Transverse colon (tissue), 4 donors: Measurements from ENCODE around the gene PDIK1L. TPM values are rescaled to one million over a fixed set of nuclear protein-coding genes. Genes with fewer than 3 reads are reported as not detected.

ENCODE experiments used
- DNase-seq: peaks from one replicate; pipeline ENCODE4 v3.0.0-alpha.2; 2019
- H3K27ac ChIP-seq, 4 donors: fragments of 200-600 bp; sonication (generic); 2 replicates each; pipeline ENCODE4 v1.5.1; 2016 to 2018; ENCODE audit warnings: inconsistent platforms in 4 of 4
- H3K27me3 ChIP-seq: fragments of 200-600 bp; sonication (generic); 2 replicates; pipeline ENCODE4 v1.5.1; 2017; ENCODE audit warnings: inconsistent platforms
- H3K36me3 ChIP-seq, 4 donors: fragments of 200-600 bp; sonication (generic); 2 replicates each; pipeline ENCODE4 v1.5.1; 2017 to 2019; ENCODE audit warnings: inconsistent platforms in 4 of 4
- H3K4me1 ChIP-seq, 4 donors: fragments of 200-600 bp; sonication (generic); 2 replicates each; pipeline ENCODE4 v1.5.1; 2017 to 2020; ENCODE audit warnings: inconsistent platforms in 4 of 4
- H3K4me3 ChIP-seq, 4 donors: fragments of 200-600 bp; sonication (generic); 1 replicate in 1 of 4; 2 replicates in 3 of 4; pipeline versions ENCODE4 v1.5.1 to v1.6.1; 2017 to 2019; ENCODE audit warnings: inconsistent platforms in 4 of 4
- H3K9me3 ChIP-seq, 2 donors: fragments of 200-600 bp; sonication (generic); 2 replicates each; pipeline ENCODE4 v1.5.1; 2017 to 2019; ENCODE audit warnings: inconsistent platforms in 2 of 2
- CTCF ChIP-seq, 5 experiments: fragments of 200-600 bp in 3 of 5; fragments of 450-650 bp in 2 of 5; sonication (generic) in 3 of 5; IDR thresholded peaks; 1 replicate in 2 of 5; 2 replicates in 3 of 5; pipeline ENCODE4 v1.5.1; 2016 to 2017; ENCODE audit warnings: antibody characterized with exemption in 5 of 5, inconsistent platforms in 3 of 5, mild to moderate bottlenecking in 2 of 5, moderate library complexity in 1 of 5
- EP300 ChIP-seq: sonication (generic); formaldehyde crosslinking; IDR thresholded peaks from one replicate; pipeline ENCODE4 v1.6.1; 2017; ENCODE audit warnings: antibody characterized with exemption, low read depth
- POLR2A ChIP-seq: fragments of 450-650 bp; IDR thresholded peaks from one replicate; pipeline ENCODE4 v1.6.1; 2016; ENCODE audit warnings: antibody characterized with exemption, mild to moderate bottlenecking, moderate library complexity
- POLR2AphosphoS5 ChIP-seq, 3 donors: sonication (generic); formaldehyde crosslinking; IDR thresholded peaks; one replicate each; pipeline ENCODE4 v1.6.1; 2016; ENCODE audit warnings: antibody characterized with exemption in 3 of 3
- WGBS, 2 donors: methylation state at CpG; one replicate each; pipeline ENCODE4 v1.1.5; 2018; ENCODE audit warnings: low coverage in 1 of 2; 5-methylcytosine and 5-hydroxymethylcytosine counted together
- in situ Hi-C, 4 donors: fragments of 200-750 bp; cut with MboI; loops; one replicate each; pipeline versions ENCODE4 v1.15.0 to v1.15.1; 2017; ENCODE audit warnings: low sequenced_read_pairs in 3 of 4, low pct_ligation_motif_present in 1 of 4, low pct_unique_long_range_greater_than_20kb in 1 of 4
- intact Hi-C: fragments of 100-400 bp; cut with DNase I; formaldehyde crosslinking; loops from one replicate; pipeline ENCODE4 v1.15.1; 2023; ENCODE audit warnings: low total_unique reads
- total RNA-seq, 4 donors: library from RNA; depleted of rRNA; stranded (reverse); fragments of >200 nt; gene quantifications; one replicate each; pipeline ENCODE4 v1.1.0, GENCODE V29; 2016

PDIK1L gene
- total RNA-seq, 4 donors from 2014 or later: 4.0 to 15.6 (median 9.8) TPM

GRCh38 chr1:26079178-26079563, 32.5 kb upstream of the PDIK1L start:
- in situ Hi-C loops: no loop called here
- no peaks in the 10 kb centered on the region for H3K9me3 ChIP-seq
- no peaks in the 10 kb centered on the region for H3K36me3 ChIP-seq
- TF ChIP-seq EP300 (no peak), CTCF (IDR thresholded peaks at IDR 0.05) (no peak), POLR2AphosphoS5 (IDR thresholded peaks at IDR 0.05) (no peak), POLR2A (no peak)
- peaks cover 6% of the 10 kb centered on the region for H3K27me3 ChIP-seq
- no peak for DNase-seq
- intact Hi-C loops: no loop called here
- H3K4me3 ChIP-seq: no peak overlapping the region
- H3K27ac ChIP-seq: no peak overlapping the region
- 71% methylated on average over 1 to 7 of the region's 7 CpGs for WGBS, 2 donors
- peaks cover 0 to 7% (median 4%) of the 10 kb centered on the region in 4 donors for H3K4me1 ChIP-seq

GRCh38 chr1:26079960-26080814, 31.4 kb upstream of the PDIK1L start:
- H3K27ac ChIP-seq: no peak overlapping the region
- intact Hi-C loops: no loop called here
- H3K27me3 ChIP-seq: peaks cover 16% of the 10 kb centered on the region
- no peak overlapping the region for H3K4me3 ChIP-seq
- no peak for DNase-seq
- in situ Hi-C loops: no loop called here
- WGBS, 2 donors: 43 to 61% methylated on average over 5 to 9 of the region's 9 CpGs
- H3K36me3 ChIP-seq: no peaks in the 10 kb centered on the region
- H3K4me1 ChIP-seq: peaks cover 0 to 7% (median 4%) of the 10 kb centered on the region in 4 donors
- H3K9me3 ChIP-seq: no peaks in the 10 kb centered on the region
- TF ChIP-seq EP300 (no peak), POLR2A (no peak), POLR2AphosphoS5 (IDR thresholded peaks at IDR 0.05) (no peak), CTCF (IDR thresholded peaks at IDR 0.05) (no peak)

DNA sequence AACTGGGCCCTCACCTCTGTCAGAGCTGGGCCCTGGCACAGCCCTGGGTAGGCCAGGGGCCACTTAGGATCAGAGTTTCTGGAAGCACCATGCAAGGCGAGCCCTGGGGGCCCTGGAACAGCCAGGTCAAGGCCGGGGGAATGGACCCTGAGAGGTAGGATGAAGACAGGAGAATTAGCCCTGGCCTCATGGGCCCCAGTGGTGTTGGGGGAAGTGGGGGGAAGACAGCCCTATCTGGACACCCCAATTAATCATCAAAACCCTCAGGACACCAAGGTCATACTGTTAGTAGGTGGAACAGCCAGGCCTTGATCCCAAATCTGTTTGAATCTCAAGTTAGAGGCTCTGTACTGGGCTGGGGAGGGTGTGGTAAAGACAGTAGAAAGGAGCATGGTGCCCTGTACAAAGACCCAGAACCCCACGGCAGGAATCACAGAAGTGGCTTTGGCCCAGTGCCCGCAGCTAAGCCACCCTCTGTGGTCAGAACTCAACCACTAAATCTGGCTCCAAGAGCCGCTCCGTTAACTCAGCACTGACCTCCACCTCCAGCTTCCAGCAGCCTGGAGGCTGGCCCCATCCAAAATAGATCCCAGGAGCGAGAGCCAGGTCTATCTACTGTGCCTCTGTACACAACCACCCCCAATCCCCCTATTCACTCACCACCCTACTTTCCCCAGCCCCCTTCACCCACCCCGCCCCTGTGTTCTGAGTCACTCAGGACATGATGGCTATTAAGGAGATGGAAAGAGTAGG, 30.2 kb upstream of the PDIK1L start:
- no peak for DNase-seq
- H3K27me3 ChIP-seq: peaks cover 21% of the 10 kb centered on the region
- no peak overlapping the region for H3K27ac ChIP-seq
- intact Hi-C loops (no loop called here), in situ Hi-C loops (no loop called here)
- H3K4me1 ChIP-seq: peaks cover 0 to 7% (median 4%) of the 10 kb centered on the region in 4 donors
- no peak overlapping the region for H3K4me3 ChIP-seq
- no peaks in the 10 kb centered on the region for H3K9me3 ChIP-seq
- no peaks in the 10 kb centered on the region for H3K36me3 ChIP-seq
- WGBS, 2 donors: 75% methylated on average over 8 of the region's 8 CpGs; no CpG with 5 or more reads in 1 of the 2 donors
- TF ChIP-seq CTCF (IDR thresholded peaks at IDR 0.05) (no peak), POLR2AphosphoS5 (IDR thresholded peaks at IDR 0.05) (no peak), POLR2A (no peak), EP300 (no peak)

- 60 to 79% methylated on average over 2 to 3 of the region's 3 CpGs for WGBS, 2 donors
- H3K27me3 ChIP-seq: peaks cover 21% of the 10 kb centered on the region
- H3K4me1 ChIP-seq: peaks cover 0 to 7% (median 4%) of the 10 kb centered on the region in 4 donors
- H3K36me3 ChIP-seq: no peaks in the 10 kb centered on the region
- no peak for TF ChIP-seq EP300
- TF ChIP-seq CTCF (IDR thresholded peaks at IDR 0.05): no peak
- no peak for TF ChIP-seq POLR2AphosphoS5 (IDR thresholded peaks at IDR 0.05)
- TF ChIP-seq POLR2A: no peak
- H3K9me3 ChIP-seq: no peaks in the 10 kb centered on the region
- no peak overlapping the region for H3K27ac ChIP-seq
- DNase-seq: no peak
- in situ Hi-C loops: no loop called here
- H3K4me3 ChIP-seq: no peak overlapping the region
- intact Hi-C loops: no loop called here
Measured at GRCh38 chr1:26082020-26082350, 29.6 kb upstream of the PDIK1L start.
